SU-DHL-6 (cell line): Measurements from ENCODE around the gene NMNAT2.

Experiments
- H2AFZ ChIP-seq: fragments of 200-600 bp; sonication (generic); 2 replicates; pipeline ENCODE4 v1.6.1; 2014; ENCODE audit warnings: low read depth, mild to moderate bottlenecking, moderate library complexity, mixed read lengths, antibody characterized with exemption, low read length; ENCODE audit not compliant: severe bottlenecking
- H3F3A ChIP-seq: fragments of 200-600 bp; shearing (Covaris generic); 2 replicates; pipeline ENCODE4 v1.6.0; 2016; ENCODE audit warnings: antibody characterized with exemption, mild to moderate bottlenecking; ENCODE audit not compliant: insufficient read depth
- H3K27ac ChIP-seq: fragments of 200-600 bp; sonication (generic); 2 replicates; pipeline ENCODE4 v1.5.1; 2016; ENCODE audit warnings: low read depth, mild to moderate bottlenecking, low read length, moderate library complexity, mixed read lengths
- H3K27me3 ChIP-seq: fragments of 200-600 bp; sonication (generic), shearing (Covaris generic); 2 replicates; pipeline ENCODE4 v1.6.0; 2014; ENCODE audit warnings: mild to moderate bottlenecking, low read length
- H3K36me3 ChIP-seq: fragments of 200-600 bp; sonication (generic); 2 replicates; pipeline ENCODE4 v1.6.1; 2014; ENCODE audit warnings: mild to moderate bottlenecking, low read length, mixed read lengths
- H3K4me2 ChIP-seq: fragments of 300-600, 200-600 bp; shearing (Covaris generic), sonication (generic); 2 replicates; pipeline ENCODE4 v1.6.0; 2014; ENCODE audit warnings: low read length, low read depth, mild to moderate bottlenecking; ENCODE audit not compliant: poor library complexity, severe bottlenecking
- H3K4me3 ChIP-seq: fragments of 200-600 bp; sonication (generic); 2 replicates; pipeline ENCODE4 v1.5.1; 2014; ENCODE audit warnings: antibody characterized with exemption, low read length, mild to moderate bottlenecking, mixed read lengths; ENCODE audit not compliant: insufficient read depth, poor library complexity, severe bottlenecking
- H3K79me2 ChIP-seq: fragments of 200-600 bp; sonication (generic); 2 replicates; pipeline ENCODE4 v1.6.1; 2014; ENCODE audit warnings: mild to moderate bottlenecking, low read length, moderate library complexity; ENCODE audit not compliant: insufficient read depth
- H3K9ac ChIP-seq: fragments of 200-600 bp; sonication (generic); 2 replicates; pipeline ENCODE4 v1.7.0; 2014; ENCODE audit warnings: mild to moderate bottlenecking, low read length
- H3K9me2 ChIP-seq: fragments of 200-600 bp; sonication (generic); replicated peaks from 2 replicates; pipeline ENCODE4 v1.6.1; 2014; ENCODE audit warnings: low read length; ENCODE audit not compliant: insufficient read depth
- H3K9me3 ChIP-seq: fragments of 200-600 bp; sonication (generic); 2 replicates; pipeline ENCODE4 v1.6.1; 2014; ENCODE audit warnings: low read length, mixed read lengths; ENCODE audit not compliant: insufficient read depth
- H4K20me1 ChIP-seq: fragments of 200-600 bp; sonication (generic); 2 replicates; pipeline ENCODE4 v1.6.1; 2014; ENCODE audit warnings: low read depth, mild to moderate bottlenecking, antibody characterized with exemption, low read length, moderate library complexity, mixed read lengths
- EZH2phosphoT487 ChIP-seq: fragments of 200-600 bp; sonication (generic), shearing (Covaris generic); conservative IDR thresholded peaks from 2 replicates; pipeline ENCODE4 v1.6.1; 2018; ENCODE audit warnings: mild to moderate bottlenecking, antibody characterized with exemption, low read length, moderate library complexity, mixed read lengths
- TF ChIP-seq, protein P1 (sequence below): fragments of 200-600 bp; sonication (generic); IDR thresholded peaks from one replicate; pipeline ENCODE4 v1.5.1; 2017; ENCODE audit warnings: antibody characterized with exemption, mild to moderate bottlenecking, low read length, moderate library complexity; ENCODE audit not compliant: insufficient read depth, poor library complexity, severe bottlenecking

Gene NMNAT2

GRCh38 chr1:183310753-183311479, 107.3 kb downstream of the NMNAT2 start:
- H3K36me3 ChIP-seq: no peaks in the 10 kb centered on the region
- no peaks in the 10 kb centered on the region for H3K9me3 ChIP-seq
- no peak overlapping the region for H3K9ac ChIP-seq
- no peak overlapping the region for H3K27ac ChIP-seq
- H4K20me1 ChIP-seq: no peaks in the 10 kb centered on the region
- H3K4me3 ChIP-seq: no peak overlapping the region
- TF ChIP-seq EZH2phosphoT487: no peak
- TF ChIP-seq, protein P1, sequence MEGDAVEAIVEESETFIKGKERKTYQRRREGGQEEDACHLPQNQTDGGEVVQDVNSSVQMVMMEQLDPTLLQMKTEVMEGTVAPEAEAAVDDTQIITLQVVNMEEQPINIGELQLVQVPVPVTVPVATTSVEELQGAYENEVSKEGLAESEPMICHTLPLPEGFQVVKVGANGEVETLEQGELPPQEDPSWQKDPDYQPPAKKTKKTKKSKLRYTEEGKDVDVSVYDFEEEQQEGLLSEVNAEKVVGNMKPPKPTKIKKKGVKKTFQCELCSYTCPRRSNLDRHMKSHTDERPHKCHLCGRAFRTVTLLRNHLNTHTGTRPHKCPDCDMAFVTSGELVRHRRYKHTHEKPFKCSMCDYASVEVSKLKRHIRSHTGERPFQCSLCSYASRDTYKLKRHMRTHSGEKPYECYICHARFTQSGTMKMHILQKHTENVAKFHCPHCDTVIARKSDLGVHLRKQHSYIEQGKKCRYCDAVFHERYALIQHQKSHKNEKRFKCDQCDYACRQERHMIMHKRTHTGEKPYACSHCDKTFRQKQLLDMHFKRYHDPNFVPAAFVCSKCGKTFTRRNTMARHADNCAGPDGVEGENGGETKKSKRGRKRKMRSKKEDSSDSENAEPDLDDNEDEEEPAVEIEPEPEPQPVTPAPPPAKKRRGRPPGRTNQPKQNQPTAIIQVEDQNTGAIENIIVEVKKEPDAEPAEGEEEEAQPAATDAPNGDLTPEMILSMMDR: no peak
- H3F3A ChIP-seq: no peaks in the 10 kb centered on the region
- H3K9me2 ChIP-seq: no peaks in the 10 kb centered on the region
- no peak overlapping the region for H3K4me2 ChIP-seq
- H3K27me3 ChIP-seq: no peaks in the 10 kb centered on the region
- no peaks in the 10 kb centered on the region for H3K79me2 ChIP-seq
- H2AFZ ChIP-seq: no peak overlapping the region

DNA sequence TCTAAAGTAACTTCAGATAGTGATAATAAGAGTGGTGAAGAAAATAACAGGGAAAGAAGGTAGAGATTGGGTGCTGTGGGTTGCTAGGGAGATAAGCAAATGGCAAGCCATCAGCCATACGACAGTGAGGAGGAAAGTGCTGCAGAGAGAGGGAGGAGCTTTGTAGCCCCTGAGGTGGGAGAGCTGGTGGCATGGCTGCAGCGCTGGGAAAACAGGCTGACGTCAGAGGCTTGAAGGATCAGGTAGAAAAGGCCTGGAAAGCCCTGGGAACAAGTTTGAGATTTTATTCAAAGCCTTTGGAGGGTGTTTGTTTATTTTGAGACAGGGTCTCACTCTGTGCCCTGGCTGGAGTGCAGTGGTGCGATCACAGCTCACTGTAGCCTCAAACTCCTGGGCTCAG, 109.5 kb downstream of the NMNAT2 start:
- no peak overlapping the region for H2AFZ ChIP-seq
- H3K4me3 ChIP-seq: no peak overlapping the region
- no peak for TF ChIP-seq EZH2phosphoT487
- TF ChIP-seq, protein P1: no peak
- no peak overlapping the region for H3K4me2 ChIP-seq
- no peaks in the 10 kb centered on the region for H3K9me2 ChIP-seq
- H4K20me1 ChIP-seq: no peaks in the 10 kb centered on the region
- H3K79me2 ChIP-seq: no peaks in the 10 kb centered on the region
- H3F3A ChIP-seq: no peaks in the 10 kb centered on the region
- H3K9me3 ChIP-seq: no peaks in the 10 kb centered on the region
- H3K27me3 ChIP-seq: no peaks in the 10 kb centered on the region
- no peak overlapping the region for H3K27ac ChIP-seq
- no peak overlapping the region for H3K9ac ChIP-seq
- H3K36me3 ChIP-seq: no peaks in the 10 kb centered on the region

DNA sequence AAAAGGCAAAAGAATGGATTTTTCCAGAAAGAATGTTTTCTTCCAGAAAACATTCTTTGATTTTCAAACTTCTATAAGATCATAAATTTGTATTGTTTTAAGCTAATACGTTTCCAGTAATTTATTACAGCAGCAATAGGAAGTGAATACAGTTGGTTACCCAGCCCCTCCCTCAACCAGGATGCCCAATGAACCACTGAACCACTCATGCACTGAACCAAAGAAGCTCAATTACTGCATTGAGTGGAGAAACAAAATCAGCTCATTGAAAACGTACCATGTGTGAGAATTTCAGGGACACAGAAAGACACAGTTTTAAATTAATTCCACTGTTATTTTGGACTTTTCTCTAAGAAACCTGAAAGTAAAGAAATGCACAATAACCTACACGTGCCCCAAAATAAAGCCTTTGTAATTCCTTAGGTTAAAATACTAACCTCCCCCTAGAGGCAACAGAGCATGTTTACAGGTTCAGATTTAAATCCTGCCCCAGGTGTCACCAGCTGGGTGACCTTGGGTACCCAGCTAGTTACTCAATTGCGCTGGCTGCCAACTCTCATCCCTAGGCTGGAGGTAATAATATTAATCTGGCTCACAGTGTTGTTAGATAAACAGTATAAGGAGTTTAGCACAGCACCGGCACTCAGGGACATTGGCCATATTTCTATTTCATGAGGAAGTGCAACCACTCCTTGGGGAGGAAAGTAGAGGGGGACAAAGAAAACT, 111.7 kb downstream of the NMNAT2 start:
- no peaks in the 10 kb centered on the region for H3K9me2 ChIP-seq
- no peaks in the 10 kb centered on the region for H3K36me3 ChIP-seq
- no peak overlapping the region for H2AFZ ChIP-seq
- no peaks in the 10 kb centered on the region for H3F3A ChIP-seq
- H3K4me2 ChIP-seq: no peak overlapping the region
- H4K20me1 ChIP-seq: no peaks in the 10 kb centered on the region
- H3K27ac ChIP-seq: no peak overlapping the region
- no peaks in the 10 kb centered on the region for H3K9me3 ChIP-seq
- no peak overlapping the region for H3K9ac ChIP-seq
- no peaks in the 10 kb centered on the region for H3K79me2 ChIP-seq
- no peaks in the 10 kb centered on the region for H3K27me3 ChIP-seq
- H3K4me3 ChIP-seq: no peak overlapping the region
- TF ChIP-seq EZH2phosphoT487: no peak
- TF ChIP-seq, protein P1: peak; percentile 31
